GM10266 (cell line): ENCODE results near the gene PPP1R12B.
A peak's percentile ranks its signal among the peaks of the same experiment; 100 is the strongest.

Source experiments
- DNase-seq: peaks from one replicate; pipeline ENCODE4 v3.0.0; 2012; ENCODE audit errors: extremely low spot score
- TF ChIP-seq, protein P1 (sequence below): IDR thresholded peaks from 2 replicates; pipeline ENCODE4 v1.5.1; 2012; ENCODE audit warnings: mild to moderate bottlenecking, low read depth; ENCODE audit not compliant: control insufficient read depth, insufficient read depth; ENCODE audit errors: missing control alignments

The PPP1R12B gene

DNA sequence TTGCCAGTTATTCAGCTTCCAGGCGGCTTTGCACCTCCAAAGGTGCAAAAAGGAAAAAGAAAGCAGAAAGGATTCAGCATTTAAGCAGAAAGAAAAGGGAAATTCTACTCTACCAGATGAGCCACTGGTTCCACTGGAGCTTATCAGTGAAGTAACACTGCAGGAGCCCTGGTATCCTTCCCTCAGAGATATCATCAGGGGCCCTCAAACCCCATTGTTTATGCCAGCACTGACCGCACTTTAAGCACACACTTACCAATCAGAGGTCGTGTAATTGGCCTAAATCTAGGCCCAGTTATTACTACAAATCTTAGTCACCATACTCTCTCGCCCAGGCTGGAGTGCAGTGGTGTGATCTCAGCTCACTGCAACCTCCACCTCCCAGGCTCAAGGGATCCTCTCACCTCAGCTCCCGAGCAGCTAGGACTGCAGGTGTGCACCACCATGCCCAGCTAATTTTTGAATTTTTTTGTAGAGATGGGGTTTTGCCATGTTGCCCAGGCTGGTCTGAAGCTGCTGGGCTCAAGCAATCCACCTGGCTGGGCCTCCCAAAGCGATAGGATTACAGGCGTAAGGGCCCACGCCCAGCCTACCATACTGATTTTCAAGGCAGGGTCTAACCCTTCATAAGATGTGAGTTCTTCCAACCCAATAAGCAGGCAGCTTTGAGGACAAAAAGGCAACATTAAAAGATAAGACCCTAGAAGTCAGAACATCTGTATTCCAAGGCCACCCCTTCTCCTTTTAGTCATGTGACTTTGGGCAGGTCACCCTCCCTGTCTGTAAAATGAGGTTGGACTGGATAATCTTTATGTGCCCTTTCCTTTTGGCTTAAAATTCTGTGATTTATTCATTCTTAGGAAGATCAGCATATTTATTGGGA is 236.4 kb downstream of the PPP1R12B start:
- TF ChIP-seq, protein P1, sequence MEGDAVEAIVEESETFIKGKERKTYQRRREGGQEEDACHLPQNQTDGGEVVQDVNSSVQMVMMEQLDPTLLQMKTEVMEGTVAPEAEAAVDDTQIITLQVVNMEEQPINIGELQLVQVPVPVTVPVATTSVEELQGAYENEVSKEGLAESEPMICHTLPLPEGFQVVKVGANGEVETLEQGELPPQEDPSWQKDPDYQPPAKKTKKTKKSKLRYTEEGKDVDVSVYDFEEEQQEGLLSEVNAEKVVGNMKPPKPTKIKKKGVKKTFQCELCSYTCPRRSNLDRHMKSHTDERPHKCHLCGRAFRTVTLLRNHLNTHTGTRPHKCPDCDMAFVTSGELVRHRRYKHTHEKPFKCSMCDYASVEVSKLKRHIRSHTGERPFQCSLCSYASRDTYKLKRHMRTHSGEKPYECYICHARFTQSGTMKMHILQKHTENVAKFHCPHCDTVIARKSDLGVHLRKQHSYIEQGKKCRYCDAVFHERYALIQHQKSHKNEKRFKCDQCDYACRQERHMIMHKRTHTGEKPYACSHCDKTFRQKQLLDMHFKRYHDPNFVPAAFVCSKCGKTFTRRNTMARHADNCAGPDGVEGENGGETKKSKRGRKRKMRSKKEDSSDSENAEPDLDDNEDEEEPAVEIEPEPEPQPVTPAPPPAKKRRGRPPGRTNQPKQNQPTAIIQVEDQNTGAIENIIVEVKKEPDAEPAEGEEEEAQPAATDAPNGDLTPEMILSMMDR, result no peak
- DNase-seq, result no peak

DNA sequence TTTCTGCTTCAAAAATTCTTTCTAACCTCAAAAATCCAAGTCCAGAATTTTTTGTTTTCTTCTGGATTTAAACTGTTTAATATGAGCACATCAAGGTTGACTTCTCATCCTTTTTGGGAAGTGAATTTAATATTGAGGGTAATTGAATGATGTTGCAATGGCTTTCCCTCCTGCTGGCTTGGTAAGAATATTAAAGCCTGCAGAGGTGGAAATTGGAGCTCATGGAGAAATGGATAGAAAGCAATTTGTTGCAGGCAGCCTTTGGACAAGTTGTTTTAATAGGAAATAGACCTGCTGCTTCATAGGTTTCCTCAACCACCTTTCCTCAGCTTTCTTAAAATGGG is 237.1 kb downstream of the PPP1R12B start:
- no peak for DNase-seq
- TF ChIP-seq, protein P1, result no peak

DNA sequence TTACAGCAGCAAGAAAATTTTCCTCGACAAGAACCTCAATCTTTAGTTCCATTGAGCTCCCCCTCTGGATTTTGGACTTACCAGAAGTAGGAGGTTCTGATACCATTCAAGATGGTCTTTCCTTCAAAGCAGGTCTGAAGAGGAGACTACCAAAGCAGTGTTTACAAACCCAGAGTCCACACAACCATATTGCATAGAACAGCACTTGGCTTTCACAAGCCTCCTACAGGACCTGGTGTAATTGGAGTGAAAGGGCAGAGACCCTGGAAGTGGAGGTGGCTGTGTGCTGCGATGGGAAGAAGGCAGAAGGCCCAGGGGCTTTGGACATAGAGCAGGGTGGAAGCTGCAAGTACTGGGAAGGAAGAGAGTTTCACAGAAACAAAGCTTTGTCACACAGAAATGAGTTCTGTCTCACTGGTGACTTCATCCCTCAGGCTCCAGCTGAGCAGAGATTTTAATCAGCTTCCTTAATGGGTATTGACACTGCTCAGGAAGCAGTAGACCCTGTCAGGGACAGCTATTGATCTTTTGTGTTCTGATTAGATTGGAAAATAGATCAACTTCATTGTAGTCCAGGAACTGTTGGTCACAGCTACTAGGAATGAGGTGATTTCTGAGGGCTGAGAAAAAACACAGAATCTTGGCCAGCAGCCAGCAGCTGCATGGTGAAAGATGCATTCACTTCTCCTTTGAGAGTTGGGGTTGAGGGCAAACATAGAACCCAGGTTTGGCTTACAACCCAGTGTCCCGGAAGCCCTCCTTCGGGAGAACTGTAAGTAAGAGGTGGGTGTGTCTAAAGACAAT is 237.7 kb downstream of the PPP1R12B start:
- peak; percentile 32 for DNase-seq
- TF ChIP-seq, protein P1, result no peak

DNA sequence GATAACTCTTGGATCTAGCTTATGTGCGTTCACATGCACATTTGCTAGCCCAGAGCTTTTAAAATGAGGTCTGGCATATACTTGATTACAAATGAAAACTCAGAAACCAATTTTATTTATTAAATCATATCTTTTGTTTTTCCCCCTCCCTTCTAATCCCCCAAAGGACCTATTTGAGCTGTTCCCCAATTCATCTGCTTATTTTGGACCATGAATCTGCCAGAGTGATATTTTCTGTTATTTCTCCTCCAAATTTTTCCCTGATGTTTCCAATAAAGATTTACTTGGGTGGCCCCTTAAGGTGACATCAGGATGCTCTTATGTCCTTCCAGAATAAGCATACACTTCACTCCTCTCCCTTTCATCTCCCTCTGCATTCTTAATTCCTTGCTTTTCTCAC is 238.4 kb downstream of the PPP1R12B start:
- TF ChIP-seq, protein P1, result no peak
- no peak for DNase-seq

DNA sequence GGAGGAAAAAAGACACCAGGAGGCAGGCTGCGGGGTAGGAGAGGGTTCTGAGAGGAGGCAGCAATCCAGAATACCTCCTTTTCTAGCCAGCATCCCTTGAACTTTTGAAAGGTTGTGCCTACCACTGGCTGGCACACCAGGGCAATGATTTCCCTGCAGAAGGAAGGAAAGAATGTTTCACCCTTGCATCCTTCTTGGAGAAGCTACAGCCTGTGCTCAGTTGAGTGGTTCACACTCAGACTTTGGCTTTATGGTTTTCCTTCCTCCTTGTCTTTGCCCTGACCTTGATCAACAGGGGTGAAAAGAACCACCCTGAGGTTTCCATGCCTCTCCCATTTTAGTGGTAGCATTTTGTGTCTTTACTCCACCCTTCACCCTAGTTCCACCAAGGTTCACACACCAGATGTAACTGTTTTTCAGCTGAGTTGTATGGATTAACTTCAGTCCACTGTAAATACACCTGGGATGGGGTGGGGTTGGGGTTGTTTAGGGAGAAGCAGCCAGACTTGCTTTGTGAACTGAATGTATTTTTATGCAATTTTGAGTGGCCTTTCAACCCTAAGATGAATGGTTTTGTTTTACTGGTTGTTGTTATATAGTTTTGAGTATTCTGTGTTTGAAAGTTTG is 239.5 kb downstream of the PPP1R12B start:
- DNase-seq, result no peak
- TF ChIP-seq, protein P1, result no peak

DNA sequence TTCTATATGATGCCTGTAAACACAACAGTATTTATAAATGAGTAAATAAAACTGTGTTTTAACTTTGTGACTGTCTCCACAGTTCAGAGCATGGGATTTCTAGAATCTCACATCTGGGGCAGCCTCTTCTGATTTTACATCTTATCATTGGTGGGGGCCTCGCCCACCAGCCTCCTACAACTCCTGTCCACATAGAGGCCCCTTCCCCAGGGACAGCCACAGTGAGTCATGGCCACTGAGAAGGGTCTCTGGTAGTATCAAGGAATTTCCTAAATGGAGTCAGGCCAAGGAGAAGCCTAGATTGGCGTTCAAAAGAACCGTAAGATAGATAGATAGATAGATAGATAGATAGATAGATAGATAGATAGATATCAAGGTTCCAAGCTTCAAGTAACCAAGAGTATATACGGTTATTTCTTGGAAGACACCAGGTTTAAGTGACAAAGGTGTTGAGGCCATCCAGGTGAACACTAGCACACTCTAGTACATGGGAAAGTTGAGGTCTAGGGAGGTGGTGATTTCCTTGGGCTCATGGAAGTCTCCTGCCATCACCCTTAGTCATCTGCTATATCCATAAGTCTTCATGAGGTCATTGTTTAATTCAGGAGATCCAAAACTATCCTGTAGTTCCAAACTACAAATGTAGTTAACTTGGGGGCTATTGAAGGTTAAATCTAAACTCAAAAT is 240.1 kb downstream of the PPP1R12B start:
- TF ChIP-seq, protein P1, result no peak
- DNase-seq, result no peak
